ENCODE data around the gene APEH. TPM values are rescaled to one million over a fixed set of nuclear protein-coding genes. Genes with fewer than 3 reads are reported as not detected.
"Not testable (repeated sequence)": the region's sequence is repeated elsewhere in the genome, so short reads cannot be mapped to it uniquely, and the experiment has no call there.

APEH gene
- total RNA-seq, 1 experiment from 2014 or later: 236 TPM

DNA sequence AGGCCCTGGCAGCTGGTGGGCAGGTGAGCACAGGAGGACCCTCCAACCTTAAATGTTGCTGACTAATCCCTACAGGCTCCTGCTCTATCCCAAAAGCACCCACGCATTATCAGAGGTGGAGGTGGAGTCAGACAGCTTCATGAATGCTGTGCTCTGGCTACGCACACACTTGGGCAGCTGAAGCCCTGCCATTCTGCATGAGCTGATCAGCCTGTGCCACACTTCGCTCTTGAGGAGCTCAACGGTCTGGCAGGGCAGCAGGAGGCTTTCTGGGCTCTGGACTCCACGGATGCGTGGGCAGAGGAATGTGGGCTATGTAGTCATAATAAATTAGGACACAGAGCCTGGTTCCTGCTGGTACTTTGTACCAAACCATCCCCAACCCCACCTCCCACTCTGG, 9.0 kb downstream of the APEH start:
- Histone ChIP-seq H3K9me2 (replicated peaks; ENCODE audit: low read length) (no peaks in the 10 kb centered on the region), H2AFZ (ENCODE audit: low read length) (no peak overlapping the region), H3F3A (ENCODE audit: low read length, unreplicated experiment) (no peaks in the 10 kb centered on the region), H3K9me3 (ENCODE audit: low read length) (no peaks in the 10 kb centered on the region), H3K4me3 (ENCODE audit: low read length) (no peak overlapping the region), H4K20me1 (ENCODE audit: low read length) (no peaks in the 10 kb centered on the region), H3K9ac (ENCODE audit: low read length) (no peak overlapping the region), H3K27ac (ENCODE audit: low read length) (no peak overlapping the region), H3K4me2 (ENCODE audit: low read length) (no peak overlapping the region), H3K79me2 (ENCODE audit: low read length) (no peaks in the 10 kb centered on the region), H3K27me3 (ENCODE audit: low read length) (no peaks in the 10 kb centered on the region), H3K36me3 (ENCODE audit: low read depth, low read length) (peaks cover 39% of the 10 kb centered on the region; the same call in 1 of the 2 replicates), H3K4me1 (ENCODE audit: insufficient read depth, low read length) (no peaks in the 10 kb centered on the region)
- POLR2A ChIA-PET (ENCODE audit: unreplicated experiment): no interaction called here
- CTCF ChIA-PET: no interaction called here
- intact Hi-C loops (cut with micrococcal nuclease): no loop called here
- DNase-seq: no peak
- ATAC-seq: no peak
- BruUV-seq (replicated peaks): TSS peak; percentile 9
- TF ChIP-seq EZH2 (IDR thresholded peaks at IDR 0.05; ENCODE audit: low read length, unreplicated experiment) (no peak), EZH2phosphoT487 (IDR thresholded peaks at IDR 0.05; ENCODE audit: borderline replicate concordance, low read length) (no peak)
- TF ChIP-seq, protein P1, sequence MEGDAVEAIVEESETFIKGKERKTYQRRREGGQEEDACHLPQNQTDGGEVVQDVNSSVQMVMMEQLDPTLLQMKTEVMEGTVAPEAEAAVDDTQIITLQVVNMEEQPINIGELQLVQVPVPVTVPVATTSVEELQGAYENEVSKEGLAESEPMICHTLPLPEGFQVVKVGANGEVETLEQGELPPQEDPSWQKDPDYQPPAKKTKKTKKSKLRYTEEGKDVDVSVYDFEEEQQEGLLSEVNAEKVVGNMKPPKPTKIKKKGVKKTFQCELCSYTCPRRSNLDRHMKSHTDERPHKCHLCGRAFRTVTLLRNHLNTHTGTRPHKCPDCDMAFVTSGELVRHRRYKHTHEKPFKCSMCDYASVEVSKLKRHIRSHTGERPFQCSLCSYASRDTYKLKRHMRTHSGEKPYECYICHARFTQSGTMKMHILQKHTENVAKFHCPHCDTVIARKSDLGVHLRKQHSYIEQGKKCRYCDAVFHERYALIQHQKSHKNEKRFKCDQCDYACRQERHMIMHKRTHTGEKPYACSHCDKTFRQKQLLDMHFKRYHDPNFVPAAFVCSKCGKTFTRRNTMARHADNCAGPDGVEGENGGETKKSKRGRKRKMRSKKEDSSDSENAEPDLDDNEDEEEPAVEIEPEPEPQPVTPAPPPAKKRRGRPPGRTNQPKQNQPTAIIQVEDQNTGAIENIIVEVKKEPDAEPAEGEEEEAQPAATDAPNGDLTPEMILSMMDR (conservative IDR thresholded peaks at IDR 0.05; ENCODE audit: low read depth, low read length): no peak

DNA sequence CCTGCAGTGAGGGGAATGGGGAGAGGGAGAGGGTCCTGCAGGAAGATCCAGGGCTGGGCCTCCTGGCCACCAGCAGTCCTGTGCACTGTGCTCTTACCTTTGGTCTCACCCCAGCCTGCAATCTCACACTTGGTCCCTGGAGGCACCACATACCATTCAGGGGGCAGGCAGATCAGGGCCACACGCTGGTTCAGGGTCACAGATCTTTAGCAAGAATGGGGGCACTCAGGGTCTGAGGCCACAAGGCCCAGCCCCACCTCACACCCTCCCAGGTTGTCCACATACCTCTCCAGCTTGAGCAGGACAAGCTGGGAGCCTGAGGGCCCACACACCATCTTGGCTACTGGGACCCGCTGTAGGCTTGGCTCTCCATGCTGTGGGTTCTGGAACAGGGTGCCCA, 10.3 kb downstream of the APEH start:
- POLR2A ChIA-PET (ENCODE audit: unreplicated experiment): not testable (repeated sequence)

DNA sequence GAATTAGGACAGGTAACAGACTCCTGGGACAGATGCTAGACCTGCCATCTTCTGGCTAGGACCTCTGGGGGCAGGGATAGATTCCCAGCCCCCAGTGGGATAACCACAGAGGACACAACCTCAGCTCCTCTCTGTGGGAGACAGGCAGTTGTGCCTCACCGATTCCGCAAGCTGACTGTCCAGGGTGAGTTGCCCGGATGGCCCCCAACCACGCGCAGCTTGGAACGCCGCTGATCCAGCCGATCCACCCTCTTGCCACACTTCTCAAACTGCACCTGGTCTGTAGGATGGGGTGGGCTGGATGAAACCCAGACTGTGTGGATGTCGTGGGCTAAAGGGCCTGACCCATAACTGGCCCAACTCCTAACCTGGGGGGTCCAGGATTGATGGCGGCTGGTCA, 11.0 kb downstream of the APEH start:
- H3K4me3 ChIP-seq (ENCODE audit: low read length); BruUV-seq (replicated peaks); H2AFZ ChIP-seq (ENCODE audit: low read length); ATAC-seq; H3K9ac ChIP-seq (ENCODE audit: low read length); H3K9me3 ChIP-seq (ENCODE audit: low read length); H3K27me3 ChIP-seq (ENCODE audit: low read length); DNase-seq; intact Hi-C loops (cut with micrococcal nuclease); CTCF ChIA-PET; POLR2A ChIA-PET (ENCODE audit: unreplicated experiment); H3K4me1 ChIP-seq (ENCODE audit: insufficient read depth, low read length); H3K79me2 ChIP-seq (ENCODE audit: low read length); H3K27ac ChIP-seq (ENCODE audit: low read length); H3K9me2 ChIP-seq (replicated peaks; ENCODE audit: low read length); H4K20me1 ChIP-seq (ENCODE audit: low read length); H3K4me2 ChIP-seq (ENCODE audit: low read length); H3F3A ChIP-seq (ENCODE audit: low read length, unreplicated experiment): not testable (repeated sequence)
- H3K36me3 ChIP-seq (ENCODE audit: low read depth, low read length): peaks cover 25% of the 10 kb centered on the region; the same call in 1 of the 2 replicates

More for the DNA sequence above, 10.3 kb downstream of the APEH start:
- H3K9ac ChIP-seq (ENCODE audit: low read length); H4K20me1 ChIP-seq (ENCODE audit: low read length); H3K27ac ChIP-seq (ENCODE audit: low read length); H3K4me2 ChIP-seq (ENCODE audit: low read length); H3K79me2 ChIP-seq (ENCODE audit: low read length); ATAC-seq; H3F3A ChIP-seq (ENCODE audit: low read length, unreplicated experiment); H3K4me1 ChIP-seq (ENCODE audit: insufficient read depth, low read length); H2AFZ ChIP-seq (ENCODE audit: low read length); H3K27me3 ChIP-seq (ENCODE audit: low read length); DNase-seq; H3K4me3 ChIP-seq (ENCODE audit: low read length); intact Hi-C loops (cut with micrococcal nuclease); CTCF ChIA-PET; H3K9me2 ChIP-seq (replicated peaks; ENCODE audit: low read length); BruUV-seq (replicated peaks); H3K9me3 ChIP-seq (ENCODE audit: low read length): not testable (repeated sequence)
- H3K36me3 ChIP-seq (ENCODE audit: low read depth, low read length): peaks cover 31% of the 10 kb centered on the region; the same call in 1 of the 2 replicates

- CTCF ChIA-PET; ATAC-seq; H3K4me3 ChIP-seq (ENCODE audit: low read length); BruUV-seq (replicated peaks); H3K9me3 ChIP-seq (ENCODE audit: low read length); H3K9me2 ChIP-seq (replicated peaks; ENCODE audit: low read length); POLR2A ChIA-PET (ENCODE audit: unreplicated experiment); intact Hi-C loops (cut with micrococcal nuclease); DNase-seq; H4K20me1 ChIP-seq (ENCODE audit: low read length); H3F3A ChIP-seq (ENCODE audit: low read length, unreplicated experiment); H3K4me2 ChIP-seq (ENCODE audit: low read length); H3K27ac ChIP-seq (ENCODE audit: low read length); H3K27me3 ChIP-seq (ENCODE audit: low read length); H2AFZ ChIP-seq (ENCODE audit: low read length); H3K9ac ChIP-seq (ENCODE audit: low read length); H3K4me1 ChIP-seq (ENCODE audit: insufficient read depth, low read length): not testable (repeated sequence)
- Histone ChIP-seq H3K36me3 (ENCODE audit: low read depth, low read length) (peaks cover 23% of the 10 kb centered on the region; the same call in 1 of the 2 replicates), H3K79me2 (ENCODE audit: low read length) (peaks cover 14% of the 10 kb centered on the region)
Measured at GRCh38 chr3:49685846-49686245, 11.7 kb downstream of the APEH start.

- H3K27ac ChIP-seq (ENCODE audit: low read length); H3K9me2 ChIP-seq (replicated peaks; ENCODE audit: low read length); H3K27me3 ChIP-seq (ENCODE audit: low read length); H3K4me3 ChIP-seq (ENCODE audit: low read length); H3K9ac ChIP-seq (ENCODE audit: low read length); H3K9me3 ChIP-seq (ENCODE audit: low read length); H2AFZ ChIP-seq (ENCODE audit: low read length); POLR2A ChIA-PET (ENCODE audit: unreplicated experiment); ATAC-seq; H4K20me1 ChIP-seq (ENCODE audit: low read length); H3K4me2 ChIP-seq (ENCODE audit: low read length); intact Hi-C loops (cut with micrococcal nuclease); DNase-seq; BruUV-seq (replicated peaks); H3F3A ChIP-seq (ENCODE audit: low read length, unreplicated experiment); H3K4me1 ChIP-seq (ENCODE audit: insufficient read depth, low read length); CTCF ChIA-PET: not testable (repeated sequence)
- Histone ChIP-seq H3K79me2 (ENCODE audit: low read length) (peaks cover 18% of the 10 kb centered on the region), H3K36me3 (ENCODE audit: low read depth, low read length) (peaks cover 18% of the 10 kb centered on the region; the same call in 1 of the 2 replicates)
Measured at GRCh38 chr3:49686346-49686745, 12.2 kb downstream of the APEH start.

GRCh38 chr3:49686769-49687423, 12.7 kb downstream of the APEH start:
- H3K9ac ChIP-seq (ENCODE audit: low read length); CTCF ChIA-PET; intact Hi-C loops (cut with micrococcal nuclease); BruUV-seq (replicated peaks); H3K4me2 ChIP-seq (ENCODE audit: low read length); H4K20me1 ChIP-seq (ENCODE audit: low read length); H3K27me3 ChIP-seq (ENCODE audit: low read length); H3K4me1 ChIP-seq (ENCODE audit: insufficient read depth, low read length); H3K9me2 ChIP-seq (replicated peaks; ENCODE audit: low read length); H3F3A ChIP-seq (ENCODE audit: low read length, unreplicated experiment); H3K4me3 ChIP-seq (ENCODE audit: low read length); H2AFZ ChIP-seq (ENCODE audit: low read length); H3K27ac ChIP-seq (ENCODE audit: low read length); ATAC-seq; POLR2A ChIA-PET (ENCODE audit: unreplicated experiment); DNase-seq; H3K9me3 ChIP-seq (ENCODE audit: low read length): not testable (repeated sequence)
- peaks cover 13% of the 10 kb centered on the region; the same call in 1 of the 2 replicates for H3K36me3 ChIP-seq (ENCODE audit: low read depth, low read length)
- peaks cover 20% of the 10 kb centered on the region for H3K79me2 ChIP-seq (ENCODE audit: low read length)
